ENCODE results near the gene GPX2. TPM values are rescaled to one million over a fixed set of nuclear protein-coding genes. Genes with fewer than 3 reads are reported as not detected.

GPX2 gene
- total and polyA plus RNA-seq, 2 donors, result 1.5 to 20.3 TPM

DNA sequence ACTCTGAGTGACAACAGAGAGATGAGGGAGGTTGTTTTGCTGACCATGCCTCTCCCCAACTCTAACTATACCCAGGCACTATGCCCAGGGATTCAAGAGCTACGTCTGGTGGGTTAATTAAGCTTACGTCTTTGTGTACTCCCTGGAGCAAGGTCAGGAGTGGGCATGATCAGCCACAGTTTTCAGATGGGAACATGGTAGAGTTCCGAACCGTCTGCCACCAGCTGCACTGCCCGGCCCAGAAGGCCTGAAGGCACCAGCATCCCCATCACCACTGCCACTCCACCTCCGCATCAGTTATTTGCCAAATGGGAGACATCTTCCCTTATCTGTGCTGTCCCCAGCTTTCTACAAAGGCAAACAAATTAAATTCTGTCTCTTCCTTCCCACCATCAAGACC is 11.1 kb upstream of the GPX2 start:
- peaks cover 18 to 27% of the 10 kb centered on the region in 2 donors for H3K36me3 ChIP-seq (ENCODE audit: control insufficient read depth in 2 of 2, insufficient read depth in 2 of 2, low read length in 1 of 2)
- H3K27ac ChIP-seq (ENCODE audit: low read depth in 1 of 2, low read length in 1 of 2), result no peak overlapping the region
- no peaks in the 10 kb centered on the region for H3K4me1 ChIP-seq (ENCODE audit: control insufficient read depth in 2 of 2, insufficient read depth in 2 of 2, low read length in 2 of 2)
- no peaks in the 10 kb centered on the region for H3K9me3 ChIP-seq (ENCODE audit: control insufficient read depth in 2 of 2, insufficient read depth in 1 of 2, low read length in 1 of 2)
- no peak overlapping the region for H3K4me3 ChIP-seq (ENCODE audit: low read length in 2 of 2)
- DNase-seq (ENCODE audit: low read depth in 6 of 9, low spot score in 9 of 9), result no peak
- WGBS, result 98% methylated on average over 6 of the region's 6 CpGs
- H3K27me3 ChIP-seq (ENCODE audit: control insufficient read depth in 2 of 2, insufficient read depth in 1 of 2, low read length in 1 of 2), result no peaks in the 10 kb centered on the region

DNA sequence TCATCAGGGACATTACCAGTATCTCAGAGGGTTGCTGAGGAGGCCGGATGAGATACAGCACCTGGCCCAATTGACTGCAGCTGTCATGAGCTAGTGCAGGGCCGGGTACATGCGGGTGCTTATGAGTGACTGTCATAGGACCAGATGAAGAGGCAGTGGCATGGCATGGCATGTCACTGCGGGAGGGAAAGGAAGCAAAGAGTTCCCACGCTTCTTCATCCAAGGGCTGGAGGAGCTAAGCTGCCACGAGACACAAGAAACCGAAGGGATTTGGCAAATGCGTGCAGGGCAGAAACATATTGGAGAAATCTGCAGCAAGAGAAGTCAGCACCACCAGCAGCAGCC is 10.7 kb upstream of the GPX2 start:
- no peak for DNase-seq (ENCODE audit: low read depth in 6 of 9, low spot score in 9 of 9)
- no peak overlapping the region for H3K27ac ChIP-seq (ENCODE audit: low read depth in 1 of 2, low read length in 1 of 2)
- H3K27me3 ChIP-seq (ENCODE audit: control insufficient read depth in 2 of 2, insufficient read depth in 1 of 2, low read length in 1 of 2), result no peaks in the 10 kb centered on the region
- 96% methylated on average over 8 of the region's 8 CpGs for WGBS
- H3K4me3 ChIP-seq (ENCODE audit: low read length in 2 of 2), result no peak overlapping the region
- no peaks in the 10 kb centered on the region for H3K9me3 ChIP-seq (ENCODE audit: control insufficient read depth in 2 of 2, insufficient read depth in 1 of 2, low read length in 1 of 2)
- H3K36me3 ChIP-seq (ENCODE audit: control insufficient read depth in 2 of 2, insufficient read depth in 2 of 2, low read length in 1 of 2), result peaks cover 21 to 31% of the 10 kb centered on the region in 2 donors
- H3K4me1 ChIP-seq (ENCODE audit: control insufficient read depth in 2 of 2, insufficient read depth in 2 of 2, low read length in 2 of 2), result no peaks in the 10 kb centered on the region

DNA sequence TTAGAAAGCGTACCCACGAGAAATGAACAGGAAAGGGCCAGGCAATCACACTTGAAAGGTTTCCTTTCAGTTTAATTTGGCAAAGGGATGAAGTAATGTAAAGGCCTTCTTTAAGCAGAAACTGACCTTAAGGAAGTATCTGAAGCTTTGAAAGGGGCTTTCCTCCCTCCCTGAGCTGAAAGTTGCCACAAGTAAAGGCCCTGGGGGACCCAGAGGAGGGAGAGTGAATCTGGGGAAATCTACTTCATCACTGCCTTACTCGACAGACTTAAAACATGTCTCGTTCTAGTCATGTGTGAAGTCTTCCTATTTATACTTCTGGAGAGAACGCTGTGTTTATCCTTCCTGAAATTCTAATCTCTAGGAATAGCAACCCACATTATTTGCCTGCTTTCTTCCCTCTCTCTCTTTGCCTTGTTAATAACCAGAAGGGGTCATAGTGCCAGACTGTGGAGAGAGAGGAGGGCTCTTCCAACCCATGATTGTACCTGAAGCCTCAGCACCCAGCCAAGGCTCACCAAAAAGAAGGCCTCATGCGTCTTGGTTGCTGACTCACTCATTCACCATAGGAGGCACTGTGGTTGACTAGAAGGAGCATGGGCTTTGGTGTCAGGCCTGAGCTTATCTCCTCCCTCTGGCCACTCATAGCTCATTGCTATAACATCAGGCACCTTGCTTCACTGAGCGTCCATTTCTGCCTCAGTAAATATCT is 10.2 kb upstream of the GPX2 start:
- no peak for DNase-seq (ENCODE audit: low read depth in 6 of 9, low spot score in 9 of 9)
- Histone ChIP-seq H3K4me3 (ENCODE audit: low read length in 2 of 2) (no peak overlapping the region), H3K27ac (ENCODE audit: low read depth in 1 of 2, low read length in 1 of 2) (no peak overlapping the region), H3K27me3 (ENCODE audit: control insufficient read depth in 2 of 2, insufficient read depth in 1 of 2, low read length in 1 of 2) (no peaks in the 10 kb centered on the region), H3K4me1 (ENCODE audit: control insufficient read depth in 2 of 2, insufficient read depth in 2 of 2, low read length in 2 of 2) (no peaks in the 10 kb centered on the region), H3K9me3 (ENCODE audit: control insufficient read depth in 2 of 2, insufficient read depth in 1 of 2, low read length in 1 of 2) (no peaks in the 10 kb centered on the region), H3K36me3 (ENCODE audit: control insufficient read depth in 2 of 2, insufficient read depth in 2 of 2, low read length in 1 of 2) (peaks cover 24 to 36% of the 10 kb centered on the region in 2 donors)
- 85% methylated on average over 7 of the region's 7 CpGs for WGBS

DNA sequence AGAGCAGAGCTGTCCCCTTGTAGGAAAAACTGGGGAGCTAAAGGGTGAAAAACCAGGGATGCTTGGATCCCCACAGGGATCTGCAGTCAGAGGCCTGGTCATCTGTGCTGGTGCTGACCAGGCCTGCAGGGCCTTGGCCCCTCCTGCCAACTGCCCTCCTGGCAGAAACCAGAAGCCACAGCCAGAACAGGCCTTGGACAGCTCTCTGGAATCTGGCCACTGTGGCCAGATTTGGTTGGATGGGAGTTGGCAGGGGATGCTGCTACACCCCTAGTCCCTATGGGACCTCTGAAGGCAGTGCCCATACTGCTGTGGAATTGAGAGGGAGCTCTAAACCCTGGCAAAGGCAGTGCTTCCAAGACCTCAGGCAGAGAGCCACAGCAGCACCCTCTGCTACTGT is 9.2 kb upstream of the GPX2 start:
- no peaks in the 10 kb centered on the region for H3K27me3 ChIP-seq (ENCODE audit: control insufficient read depth in 2 of 2, insufficient read depth in 1 of 2, low read length in 1 of 2)
- peaks cover 0 to 8% of the 10 kb centered on the region in 2 donors for H3K4me1 ChIP-seq (ENCODE audit: control insufficient read depth in 2 of 2, insufficient read depth in 2 of 2, low read length in 2 of 2)
- no peaks in the 10 kb centered on the region for H3K9me3 ChIP-seq (ENCODE audit: control insufficient read depth in 2 of 2, insufficient read depth in 1 of 2, low read length in 1 of 2)
- no peak overlapping the region for H3K4me3 ChIP-seq (ENCODE audit: low read length in 2 of 2)
- no peak for DNase-seq (ENCODE audit: low read depth in 6 of 9, low spot score in 9 of 9)
- peaks cover 25 to 37% of the 10 kb centered on the region in 2 donors for H3K36me3 ChIP-seq (ENCODE audit: control insufficient read depth in 2 of 2, insufficient read depth in 2 of 2, low read length in 1 of 2)
- no peak overlapping the region for H3K27ac ChIP-seq (ENCODE audit: low read depth in 1 of 2, low read length in 1 of 2)

DNA sequence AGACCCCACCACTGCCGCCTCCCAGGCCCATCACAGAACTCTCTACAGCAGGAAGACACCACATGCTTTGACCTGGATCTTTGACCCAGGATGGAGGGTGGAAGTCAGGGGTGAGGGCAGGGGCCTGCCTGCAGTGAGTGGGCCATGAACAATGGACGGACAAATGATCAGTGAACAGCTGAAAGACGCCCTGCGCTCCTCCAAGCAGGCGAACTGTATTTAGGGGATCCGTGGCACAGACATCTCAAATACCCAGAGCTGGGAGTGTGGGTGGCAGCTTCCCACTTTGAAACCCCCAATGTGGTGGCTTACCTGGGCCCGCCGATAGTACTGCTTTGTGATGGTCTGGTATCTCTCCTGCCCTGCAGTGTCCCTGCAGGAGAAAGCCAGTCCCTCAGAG is 8.7 kb upstream of the GPX2 start:
- H3K4me1 ChIP-seq (ENCODE audit: control insufficient read depth in 2 of 2, insufficient read depth in 2 of 2, low read length in 2 of 2), result peaks cover 0 to 11% of the 10 kb centered on the region in 2 donors
- no peak overlapping the region for H3K4me3 ChIP-seq (ENCODE audit: low read length in 2 of 2)
- H3K36me3 ChIP-seq (ENCODE audit: control insufficient read depth in 2 of 2, insufficient read depth in 2 of 2, low read length in 1 of 2), result peaks cover 23 to 37% of the 10 kb centered on the region in 2 donors
- H3K9me3 ChIP-seq (ENCODE audit: control insufficient read depth in 2 of 2, insufficient read depth in 1 of 2, low read length in 1 of 2), result no peaks in the 10 kb centered on the region
- no peak overlapping the region for H3K27ac ChIP-seq (ENCODE audit: low read depth in 1 of 2, low read length in 1 of 2)
- no peaks in the 10 kb centered on the region for H3K27me3 ChIP-seq (ENCODE audit: control insufficient read depth in 2 of 2, insufficient read depth in 1 of 2, low read length in 1 of 2)
- no peak for DNase-seq (ENCODE audit: low read depth in 6 of 9, low spot score in 9 of 9)
- WGBS, result 99% methylated on average over 8 of the region's 8 CpGs

DNA sequence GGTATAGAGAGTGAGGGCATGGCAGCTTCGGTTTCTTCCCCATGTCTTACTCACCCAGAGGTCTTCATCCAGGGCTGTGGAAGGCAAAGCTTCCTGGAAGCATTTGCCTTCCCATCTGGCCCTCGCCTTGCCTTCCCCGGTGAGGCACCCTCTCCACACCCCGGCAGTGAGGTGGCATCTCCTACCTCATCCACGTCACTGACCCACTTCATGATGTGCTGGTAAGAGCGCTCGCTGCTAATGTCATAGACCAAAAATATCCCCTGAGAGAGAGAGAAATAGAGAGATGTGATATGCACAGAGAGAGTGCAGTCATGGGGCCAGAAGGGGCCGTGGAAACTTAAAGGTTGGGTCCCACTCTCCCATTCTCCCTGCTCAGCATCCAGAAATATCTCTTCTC is 8.3 kb upstream of the GPX2 start:
- DNase-seq (ENCODE audit: low read depth in 6 of 9, low spot score in 9 of 9), result no peak
- Histone ChIP-seq H3K27ac (ENCODE audit: low read depth in 1 of 2, low read length in 1 of 2) (no peak overlapping the region), H3K4me3 (ENCODE audit: low read length in 2 of 2) (no peak overlapping the region), H3K27me3 (ENCODE audit: control insufficient read depth in 2 of 2, insufficient read depth in 1 of 2, low read length in 1 of 2) (no peaks in the 10 kb centered on the region), H3K9me3 (ENCODE audit: control insufficient read depth in 2 of 2, insufficient read depth in 1 of 2, low read length in 1 of 2) (no peaks in the 10 kb centered on the region), H3K4me1 (ENCODE audit: control insufficient read depth in 2 of 2, insufficient read depth in 2 of 2, low read length in 2 of 2) (peaks cover 0 to 15% of the 10 kb centered on the region in 2 donors), H3K36me3 (ENCODE audit: control insufficient read depth in 2 of 2, insufficient read depth in 2 of 2, low read length in 1 of 2) (peaks cover 23 to 40% of the 10 kb centered on the region in 2 donors)
- 98% methylated on average over 8 of the region's 8 CpGs for WGBS

DNA sequence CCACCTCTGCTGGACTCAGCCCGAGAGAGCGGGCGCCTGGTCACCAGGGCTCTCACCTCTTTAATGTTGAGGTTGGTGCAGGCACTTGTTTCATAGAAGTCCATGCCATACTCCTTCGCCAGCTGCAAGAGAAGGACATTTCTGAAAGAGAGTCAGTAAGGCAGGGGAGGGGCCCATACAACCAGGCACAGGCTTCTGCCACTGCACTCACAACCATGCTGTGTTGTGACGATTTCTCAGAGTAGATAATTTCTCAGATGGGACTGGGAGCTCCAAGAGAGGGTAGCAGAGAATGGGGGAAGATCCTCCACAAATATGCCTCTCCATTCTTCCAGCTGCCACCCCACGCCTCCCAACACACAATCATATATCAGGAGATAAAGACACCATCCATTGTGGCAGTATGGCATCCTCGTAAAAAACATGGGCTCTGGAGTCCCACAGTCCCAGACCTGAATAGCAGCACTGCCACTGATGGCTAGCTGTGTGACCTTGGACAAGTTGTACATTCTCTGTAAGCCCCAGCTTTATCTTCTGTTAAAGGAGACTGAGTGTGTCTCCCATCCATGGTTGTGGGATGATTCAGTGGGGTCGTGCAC is 6.2 kb upstream of the GPX2 start:
- peaks cover 26 to 48% of the 10 kb centered on the region in 2 donors for H3K36me3 ChIP-seq (ENCODE audit: control insufficient read depth in 2 of 2, insufficient read depth in 2 of 2, low read length in 1 of 2)
- H3K27me3 ChIP-seq (ENCODE audit: control insufficient read depth in 2 of 2, insufficient read depth in 1 of 2, low read length in 1 of 2), result no peaks in the 10 kb centered on the region
- no peak overlapping the region for H3K4me3 ChIP-seq (ENCODE audit: low read length in 2 of 2)
- 98% methylated on average over 8 of the region's 8 CpGs for WGBS
- no peaks in the 10 kb centered on the region for H3K9me3 ChIP-seq (ENCODE audit: control insufficient read depth in 2 of 2, insufficient read depth in 1 of 2, low read length in 1 of 2)
- DNase-seq (ENCODE audit: low read depth in 6 of 9, low spot score in 9 of 9), result no peak
- no peak overlapping the region for H3K27ac ChIP-seq (ENCODE audit: low read depth in 1 of 2, low read length in 1 of 2)
- peaks cover 0 to 19% of the 10 kb centered on the region in 2 donors for H3K4me1 ChIP-seq (ENCODE audit: control insufficient read depth in 2 of 2, insufficient read depth in 2 of 2, low read length in 2 of 2)

DNA sequence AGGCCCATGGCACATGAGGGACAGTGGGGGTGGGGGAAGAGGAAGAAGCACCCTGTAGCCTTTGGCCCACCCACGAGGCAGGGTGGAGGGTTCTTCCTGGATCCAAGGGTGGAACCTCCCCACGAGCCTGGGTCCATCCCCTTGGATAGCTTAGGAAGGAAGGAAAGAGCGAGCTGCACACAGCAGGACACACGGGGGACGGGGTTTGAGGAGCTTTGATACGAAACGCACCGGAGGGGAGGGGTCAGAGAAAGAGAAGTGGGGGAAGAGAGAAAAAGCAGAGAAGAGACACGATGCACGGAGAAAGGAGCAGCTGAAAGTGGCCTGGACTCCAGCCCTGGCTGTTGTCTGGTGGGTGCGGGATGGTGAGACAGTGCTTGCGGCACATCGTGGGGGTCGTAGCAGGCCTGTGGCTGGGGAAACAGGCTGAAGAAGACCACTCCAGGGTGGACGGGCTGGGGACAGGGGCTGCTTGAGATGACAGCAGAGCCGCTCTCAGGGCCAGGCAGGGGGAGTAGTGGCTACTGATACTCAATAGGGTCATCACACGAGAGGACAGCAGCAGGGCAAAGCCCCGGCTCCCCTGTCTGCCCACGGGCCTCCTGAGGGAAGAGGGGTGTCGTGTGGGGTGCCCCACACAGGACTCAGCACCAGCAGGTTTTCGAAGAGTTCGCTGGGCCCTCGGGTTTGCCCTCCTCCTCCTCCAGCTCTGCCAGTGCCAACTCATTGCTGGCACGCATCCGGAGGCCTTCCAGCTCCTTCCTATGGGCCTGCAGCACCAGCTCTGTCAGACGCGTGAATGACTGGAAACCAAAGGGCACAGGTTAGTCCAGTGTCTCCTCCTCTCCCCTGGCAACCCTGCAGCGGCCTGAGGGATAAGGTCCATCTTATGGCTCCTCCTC is 5.4 kb upstream of the GPX2 start:
- H3K9me3 ChIP-seq (ENCODE audit: control insufficient read depth in 2 of 2, insufficient read depth in 1 of 2, low read length in 1 of 2), result no peaks in the 10 kb centered on the region

More for the DNA sequence above, 5.4 kb upstream of the GPX2 start:
- Histone ChIP-seq H3K27me3 (ENCODE audit: control insufficient read depth in 2 of 2, insufficient read depth in 1 of 2, low read length in 1 of 2) (no peaks in the 10 kb centered on the region), H3K4me3 (ENCODE audit: low read length in 2 of 2) (no peak overlapping the region), H3K27ac (ENCODE audit: low read depth in 1 of 2, low read length in 1 of 2) (no peak overlapping the region), H3K36me3 (ENCODE audit: control insufficient read depth in 2 of 2, insufficient read depth in 2 of 2, low read length in 1 of 2) (peaks cover 31 to 52% of the 10 kb centered on the region in 2 donors), H3K4me1 (ENCODE audit: control insufficient read depth in 2 of 2, insufficient read depth in 2 of 2, low read length in 2 of 2) (peaks cover 0 to 19% of the 10 kb centered on the region in 2 donors)
- no peak for DNase-seq (ENCODE audit: low read depth in 6 of 9, low spot score in 9 of 9)
- WGBS, result 95% methylated on average over 28 of the region's 28 CpGs

Measured in thymus (tissue), 11 donors.